ENCODE measurements around the gene SCN8A. TPM values are rescaled to one million over a fixed set of nuclear protein-coding genes. Genes with fewer than 3 reads are reported as not detected.

Gene SCN8A
- total and polyA plus RNA-seq, 3 donors from 2014 or later = 4.8 to 15.3 (median 11.0) TPM

- WGBS, 2 donors = 54 to 73% methylated on average over 4 of the region's 4 CpGs
- TF ChIP-seq, protein P1, sequence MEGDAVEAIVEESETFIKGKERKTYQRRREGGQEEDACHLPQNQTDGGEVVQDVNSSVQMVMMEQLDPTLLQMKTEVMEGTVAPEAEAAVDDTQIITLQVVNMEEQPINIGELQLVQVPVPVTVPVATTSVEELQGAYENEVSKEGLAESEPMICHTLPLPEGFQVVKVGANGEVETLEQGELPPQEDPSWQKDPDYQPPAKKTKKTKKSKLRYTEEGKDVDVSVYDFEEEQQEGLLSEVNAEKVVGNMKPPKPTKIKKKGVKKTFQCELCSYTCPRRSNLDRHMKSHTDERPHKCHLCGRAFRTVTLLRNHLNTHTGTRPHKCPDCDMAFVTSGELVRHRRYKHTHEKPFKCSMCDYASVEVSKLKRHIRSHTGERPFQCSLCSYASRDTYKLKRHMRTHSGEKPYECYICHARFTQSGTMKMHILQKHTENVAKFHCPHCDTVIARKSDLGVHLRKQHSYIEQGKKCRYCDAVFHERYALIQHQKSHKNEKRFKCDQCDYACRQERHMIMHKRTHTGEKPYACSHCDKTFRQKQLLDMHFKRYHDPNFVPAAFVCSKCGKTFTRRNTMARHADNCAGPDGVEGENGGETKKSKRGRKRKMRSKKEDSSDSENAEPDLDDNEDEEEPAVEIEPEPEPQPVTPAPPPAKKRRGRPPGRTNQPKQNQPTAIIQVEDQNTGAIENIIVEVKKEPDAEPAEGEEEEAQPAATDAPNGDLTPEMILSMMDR (IDR thresholded peaks at IDR 0.05) = no peak
- TF ChIP-seq POLR2A (IDR thresholded peaks at IDR 0.05) = no peak
- Histone ChIP-seq H3K27me3 (no peaks in the 10 kb centered on the region), H3K9me3 (no peaks in the 10 kb centered on the region), H3K36me3 (ENCODE audit: low read depth, missing control alignments) (no peaks in the 10 kb centered on the region), H3K27ac (no peak overlapping the region), H3K4me3 (no peak overlapping the region), H3K4me1 (no peaks in the 10 kb centered on the region)
- intact Hi-C loops (cut with DNase I; ENCODE audit: low total_unique reads) = loop anchor here (10.0 kb wide), 1 partner anchor 191 kb away; no protein-coding TSS in a partner anchor
- DNase-seq = no peak
Observed at GRCh38 chr12:51683763-51684357, 92.8 kb downstream of the SCN8A start.

GRCh38 chr12:51686727-51687126, 95.7 kb downstream of the SCN8A start:
- DNase-seq = no peak

GRCh38 chr12:51687177-51687576, 96.1 kb downstream of the SCN8A start:
- H3K27me3 ChIP-seq = no peaks in the 10 kb centered on the region
- H3K36me3 ChIP-seq (ENCODE audit: low read depth, missing control alignments) = no peaks in the 10 kb centered on the region
- TF ChIP-seq POLR2A (IDR thresholded peaks at IDR 0.05) = no peak
- TF ChIP-seq, protein P1 (IDR thresholded peaks at IDR 0.05) = no peak
- 83 to 91% methylated on average over 5 of the region's 5 CpGs for WGBS, 2 donors
- intact Hi-C loops (cut with DNase I; ENCODE audit: low total_unique reads) = loop anchor here (10.0 kb wide), 1 partner anchor 188 kb away; no protein-coding TSS in a partner anchor
- H3K4me3 ChIP-seq = no peak overlapping the region
- no peaks in the 10 kb centered on the region for H3K9me3 ChIP-seq
- no peaks in the 10 kb centered on the region for H3K4me1 ChIP-seq
- no peak overlapping the region for H3K27ac ChIP-seq
- no peak for DNase-seq

More at GRCh38 chr12:51686727-51687126, 95.7 kb downstream of the SCN8A start:
- Histone ChIP-seq H3K36me3 (ENCODE audit: low read depth, missing control alignments) (no peaks in the 10 kb centered on the region), H3K4me1 (no peaks in the 10 kb centered on the region), H3K9me3 (no peaks in the 10 kb centered on the region), H3K27me3 (no peaks in the 10 kb centered on the region), H3K27ac (no peak overlapping the region), H3K4me3 (no peak overlapping the region)
- intact Hi-C loops (cut with DNase I; ENCODE audit: low total_unique reads) = loop anchor here (10.0 kb wide), 1 partner anchor 188 kb away; no protein-coding TSS in a partner anchor
- TF ChIP-seq, protein P1 (IDR thresholded peaks at IDR 0.05) = no peak
- no peak for TF ChIP-seq POLR2A (IDR thresholded peaks at IDR 0.05)
- 65 to 92% methylated on average over 1 of the region's 1 CpG for WGBS, 2 donors

DNA sequence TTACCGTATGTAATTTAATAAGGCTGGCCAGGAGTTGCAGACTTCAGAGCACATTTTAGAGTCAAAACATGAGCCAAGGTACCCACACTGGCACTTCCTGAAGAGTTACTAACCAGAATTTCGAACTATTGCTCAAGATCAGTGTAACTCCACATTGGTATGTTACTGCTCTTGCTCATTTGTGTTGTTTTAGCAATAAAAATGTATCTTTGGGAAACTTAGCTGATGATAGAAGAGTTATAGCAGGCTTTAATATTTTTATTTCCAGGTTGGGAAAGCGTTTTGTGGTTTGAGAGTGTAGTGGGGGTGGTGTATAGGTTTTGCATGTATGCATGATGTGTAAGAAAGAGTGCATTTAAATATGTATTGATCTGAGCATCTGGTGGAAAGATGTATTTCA, 96.6 kb downstream of the SCN8A start:
- 91% methylated on average over 3 of the region's 3 CpGs for WGBS, 2 donors
- H3K4me3 ChIP-seq = no peak overlapping the region
- no peak for DNase-seq
- H3K27me3 ChIP-seq = no peaks in the 10 kb centered on the region
- TF ChIP-seq POLR2A (IDR thresholded peaks at IDR 0.05) = no peak
- TF ChIP-seq, protein P1 (IDR thresholded peaks at IDR 0.05) = no peak
- no peaks in the 10 kb centered on the region for H3K9me3 ChIP-seq
- H3K27ac ChIP-seq = no peak overlapping the region
- no peaks in the 10 kb centered on the region for H3K4me1 ChIP-seq
- no peaks in the 10 kb centered on the region for H3K36me3 ChIP-seq (ENCODE audit: low read depth, missing control alignments)
- intact Hi-C loops (cut with DNase I; ENCODE audit: low total_unique reads) = loop anchor here (10.0 kb wide), 1 partner anchor 187 kb away; no protein-coding TSS in a partner anchor

DNA sequence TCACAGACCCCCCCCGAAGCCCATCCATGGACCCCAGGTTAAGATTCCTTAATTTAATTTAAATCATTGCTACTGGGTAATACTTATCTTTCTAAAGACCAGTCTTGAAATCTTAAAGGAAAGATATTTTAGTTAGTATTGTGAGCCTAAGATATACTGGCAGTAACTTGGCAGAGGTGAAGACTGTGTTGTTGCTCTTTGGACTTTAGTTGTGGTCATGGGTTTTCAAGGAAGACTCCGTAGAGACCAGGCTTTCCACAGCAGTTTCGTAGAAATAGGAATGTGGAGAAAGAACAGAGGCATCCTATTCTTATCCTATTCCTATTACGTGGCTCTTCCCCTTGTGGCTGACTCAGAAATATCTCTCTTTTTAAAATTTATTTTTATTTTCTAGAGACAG, 99.0 kb downstream of the SCN8A start:
- no peaks in the 10 kb centered on the region for H3K4me1 ChIP-seq
- 95 to 96% methylated on average over 4 of the region's 4 CpGs for WGBS, 2 donors
- H3K9me3 ChIP-seq = no peaks in the 10 kb centered on the region
- H3K27me3 ChIP-seq = no peaks in the 10 kb centered on the region
- TF ChIP-seq POLR2A (IDR thresholded peaks at IDR 0.05) = no peak
- TF ChIP-seq, protein P1 (IDR thresholded peaks at IDR 0.05) = no peak
- no peak for DNase-seq
- intact Hi-C loops (cut with DNase I; ENCODE audit: low total_unique reads) = loop anchor here (10.0 kb wide), 1 partner anchor 185 kb away; no protein-coding TSS in a partner anchor
- no peaks in the 10 kb centered on the region for H3K36me3 ChIP-seq (ENCODE audit: low read depth, missing control alignments)
- H3K4me3 ChIP-seq = no peak overlapping the region
- no peak overlapping the region for H3K27ac ChIP-seq

All from testis (tissue), 3 donors.